Natural killer cell (primary cell): ENCODE measurements around the gene SH2D2A. TPM values are rescaled to one million over a fixed set of nuclear protein-coding genes. Genes with fewer than 3 reads are reported as not detected.

Experiments used
- ATAC-seq, 3 donors: fragments of 150-1000 bp in 2 of 3; fragments of 200-7000 bp in 1 of 3; cut with Tn5 transposase; 1 replicate in 1 of 3; 2 replicates in 2 of 3; pipeline ENCODE4 v1.10.0; 2021; ENCODE audit warnings: mild to moderate bottlenecking in 2 of 3, moderate library complexity in 2 of 3
- DNase-seq, 2 donors: peaks; one replicate each; pipeline versions ENCODE4 v3.0.0 to v3.0.0-alpha.2; 2013 to 2021; ENCODE audit warnings: mixed read lengths in 1 of 2
- H3K27ac ChIP-seq: one replicate; pipeline ENCODE4 v1.5.1; 2013; ENCODE audit warnings: mild to moderate bottlenecking, low read length
- H3K27me3 ChIP-seq: one replicate; pipeline ENCODE4 v1.6.1; 2013; ENCODE audit warnings: low read length; ENCODE audit not compliant: control insufficient read depth, insufficient read depth
- H3K36me3 ChIP-seq: one replicate; pipeline ENCODE4 v1.6.1; 2013; ENCODE audit warnings: low read length; ENCODE audit not compliant: control insufficient read depth, insufficient read depth
- H3K4me1 ChIP-seq: one replicate; pipeline ENCODE4 v1.6.1; 2013; ENCODE audit warnings: low read length; ENCODE audit not compliant: control insufficient read depth, insufficient read depth
- H3K4me3 ChIP-seq: one replicate; pipeline ENCODE4 v1.5.1; 2013; ENCODE audit warnings: low read length
- H3K9me3 ChIP-seq: one replicate; pipeline ENCODE4 v1.6.1; 2013; ENCODE audit warnings: low read length; ENCODE audit not compliant: control insufficient read depth, insufficient read depth
- H3K27ac Mint-ChIP-seq, 2 donors: one replicate each; pipeline ENCODE4 v1.8.0; 2022; ENCODE audit warnings: mild to moderate bottlenecking in 2 of 2, mixed read lengths in 2 of 2, moderate library complexity in 1 of 2
- H3K27me3 Mint-ChIP-seq, 2 donors: one replicate each; pipeline ENCODE4 v1.8.0; 2022; ENCODE audit warnings: low read depth in 2 of 2, mixed read lengths in 2 of 2
- H3K36me3 Mint-ChIP-seq: one replicate; pipeline ENCODE4 v1.8.0; 2022; ENCODE audit warnings: mixed read lengths
- H3K4me1 Mint-ChIP-seq, 2 donors: one replicate each; pipeline ENCODE4 v1.8.0; 2022; ENCODE audit warnings: mixed read lengths in 2 of 2
- H3K4me3 Mint-ChIP-seq: one replicate; pipeline ENCODE4 v1.8.0; 2022; ENCODE audit warnings: mild to moderate bottlenecking, moderate library complexity, mixed read lengths
- H3K9me3 Mint-ChIP-seq, 2 donors: one replicate each; pipeline ENCODE4 v1.8.0; 2022; ENCODE audit warnings: mixed read lengths in 2 of 2
- CTCF ChIP-seq: fragments of 200-600 bp; IDR thresholded peaks from one replicate; pipeline ENCODE4 v1.8.0; 2022; ENCODE audit warnings: antibody characterized with exemption
- WGBS: methylation state at CpG from one replicate; pipeline ENCODE4 v1.1.7; 2013; ENCODE audit warnings: missing lambda C conversion rate; ENCODE audit not compliant: insufficient coverage; 5-methylcytosine and 5-hydroxymethylcytosine counted together
- intact Hi-C: fragments of 100-400 bp; cut with micrococcal nuclease; formaldehyde crosslinking; loops from one replicate; pipeline ENCODE4 v1.14.2; 2022
- total RNA-seq, 4 donors: library from RNA; stranded (reverse); fragments of 120-200 nt in 1 of 4; gene quantifications; one replicate each; pipeline versions ENCODE4 v1.2.3 to v1.2.4, GENCODE V29; 2013 to 2022

The SH2D2A gene
- total RNA-seq, 3 donors from 2014 or later (not counting 1 experiment from before 2014, with no cell fraction given), result 155 to 324 (median 312) TPM

GRCh38 chr1:156823210-156823790 lies 6.7 kb upstream of the SH2D2A start:
- intact Hi-C loops, result no loop called here
- DNase-seq (no peak), ATAC-seq (peak in 1 of 3 donors; percentile 16)
- Histone ChIP-seq H3K9me3 (no peaks in the 10 kb centered on the region), H3K4me1 (no peaks in the 10 kb centered on the region), H3K36me3 (no peaks in the 10 kb centered on the region), H3K27ac (no peak overlapping the region), H3K4me3 (no peak overlapping the region), H3K27me3 (no peaks in the 10 kb centered on the region)
- WGBS, result 91% methylated on average over 5 of the region's 5 CpGs
- Mint-ChIP-seq H3K27ac (peak overlapping the region in 1 of 2 donors; percentile 68), H3K36me3 (no peaks in the 10 kb centered on the region), H3K27me3 (no peaks in the 10 kb centered on the region), H3K4me1 (peaks cover 11 to 28% of the 10 kb centered on the region in 2 donors), H3K9me3 (no peaks in the 10 kb centered on the region), H3K4me3 (no peak overlapping the region)
- no peak for TF ChIP-seq CTCF

- Histone ChIP-seq H3K27ac (no peak overlapping the region), H3K4me3 (no peak overlapping the region), H3K27me3 (no peaks in the 10 kb centered on the region), H3K9me3 (no peaks in the 10 kb centered on the region), H3K4me1 (peaks cover 4% of the 10 kb centered on the region), H3K36me3 (no peaks in the 10 kb centered on the region)
- Mint-ChIP-seq H3K9me3 (no peaks in the 10 kb centered on the region), H3K27me3 (no peaks in the 10 kb centered on the region), H3K36me3 (no peaks in the 10 kb centered on the region), H3K4me3 (no peak overlapping the region), H3K4me1 (peaks cover 16 to 34% of the 10 kb centered on the region in 2 donors), H3K27ac (peak overlapping the region in 1 of 2 donors; percentile 68)
- 100% methylated on average over 1 of the region's 1 CpG for WGBS
- ATAC-seq (peak in 1 of 3 donors; percentile 9), DNase-seq (no peak)
- intact Hi-C loops, result no loop called here
- TF ChIP-seq CTCF, result no peak
Observed at GRCh38 chr1:156822680-156823079, 6.0 kb upstream of the SH2D2A start.

DNA sequence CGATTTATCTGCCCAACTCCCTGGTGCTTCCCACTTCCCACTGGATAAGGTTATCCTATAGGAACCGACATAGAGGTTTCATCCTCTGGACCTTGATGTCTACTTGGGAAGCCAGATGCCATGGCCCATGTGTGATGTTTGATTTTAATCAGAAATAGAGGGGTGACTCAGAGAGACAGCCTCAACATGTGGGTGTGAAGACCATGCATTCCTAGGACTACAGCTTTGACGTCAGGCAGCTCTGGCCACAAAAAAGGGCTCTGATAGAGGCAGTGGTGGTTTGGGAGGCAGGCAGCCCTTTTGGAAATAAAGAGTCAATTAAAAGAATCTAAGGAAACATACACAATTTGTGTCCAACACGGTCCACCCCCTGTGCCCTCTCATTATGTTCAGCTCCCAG lies 5.2 kb upstream of the SH2D2A start:
- TF ChIP-seq CTCF, result no peak
- no peaks in the 10 kb centered on the region for H3K27me3 ChIP-seq
- Mint-ChIP-seq H3K27me3 (no peaks in the 10 kb centered on the region), H3K9me3 (no peaks in the 10 kb centered on the region), H3K36me3 (no peaks in the 10 kb centered on the region), H3K4me3 (no peak overlapping the region), H3K27ac (peak overlapping the region in 1 of 2 donors; percentile 68), H3K4me1 (peaks cover 21 to 40% of the 10 kb centered on the region in 2 donors)
- 71% methylated on average over 4 of the region's 4 CpGs for WGBS
- no peak overlapping the region for H3K27ac ChIP-seq
- no peaks in the 10 kb centered on the region for H3K36me3 ChIP-seq
- intact Hi-C loops, result no loop called here
- ATAC-seq (peak in 2 of 3 donors; percentile 42 to 52), DNase-seq (no peak)
- H3K9me3 ChIP-seq, result no peaks in the 10 kb centered on the region
- H3K4me1 ChIP-seq, result peaks cover 12% of the 10 kb centered on the region
- no peak overlapping the region for H3K4me3 ChIP-seq
